Measurements from ENCODE around the gene ADAMTSL1. TPM values are rescaled to one million over a fixed set of nuclear protein-coding genes. Genes with fewer than 3 reads are reported as not detected.

The ADAMTSL1 gene
- total RNA-seq, 8 experiments from 2014 or later, result 5.3 to 87.8 (median 11.5) TPM

GRCh38 chr9:18799428-18799827 is 325.5 kb downstream of the ADAMTSL1 start:
- in situ Hi-C loops (cut with MboI; ENCODE audit: low pct_unique_long_range_greater_than_20kb in 2 of 9, low sequenced_read_pairs in 9 of 9, unreplicated experiment in 9 of 9), result no loop called here
- H3K4me1 ChIP-seq (replicated peaks in 1 of 2), result peaks cover 3 to 5% of the 10 kb centered on the region in 2 donors
- no peak overlapping the region for H3K27ac ChIP-seq
- WGBS, 10 experiments, result 20 to 89% (median 58%) methylated on average over 1 to 2 of the region's 2 CpGs; no CpG with 5 or more reads in 1 of the 10 experiments
- no peak overlapping the region for H3K4me3 ChIP-seq
- peak in 7 of 8 experiments; percentile 49 to 82 (median 69) for ATAC-seq (replicated peaks in 6 of 8)

- WGBS, 10 experiments, result 83 to 100% (median 100%) methylated on average over 1 to 4 of the region's 4 CpGs; no CpG with 5 or more reads in 3 of the 10 experiments
- no peak overlapping the region for H3K27ac ChIP-seq
- in situ Hi-C loops (cut with MboI; ENCODE audit: low pct_unique_long_range_greater_than_20kb in 2 of 9, low sequenced_read_pairs in 9 of 9, unreplicated experiment in 9 of 9), result no loop called here
- no peak for ATAC-seq (replicated peaks in 6 of 8)
- no peak overlapping the region for H3K4me3 ChIP-seq
- peaks cover 3 to 5% of the 10 kb centered on the region in 2 donors for H3K4me1 ChIP-seq (replicated peaks in 1 of 2)
These were observed 326.6 kb downstream of the ADAMTSL1 start for GRCh38 chr9:18800579-18800978.

DNA sequence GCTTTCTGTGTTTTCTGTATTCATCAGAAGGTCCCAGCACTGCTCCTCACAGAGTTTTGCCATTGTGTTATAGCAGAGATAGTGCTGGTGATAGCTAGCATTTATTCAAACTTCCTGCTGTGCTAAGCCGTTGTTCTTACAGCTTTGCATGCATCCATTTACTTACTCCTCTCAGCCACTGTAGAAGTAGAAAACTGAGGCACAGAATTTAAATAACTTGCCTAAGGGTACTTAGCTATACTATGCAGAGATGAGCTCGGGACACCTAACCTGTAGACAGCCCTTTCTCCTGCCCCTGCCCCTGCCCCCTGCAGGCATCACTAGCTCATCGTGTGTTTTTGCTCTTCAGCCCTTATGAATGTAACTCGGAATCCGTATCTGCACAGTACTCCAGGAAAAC is 331.4 kb downstream of the ADAMTSL1 start:
- in situ Hi-C loops (cut with MboI; ENCODE audit: low pct_unique_long_range_greater_than_20kb in 2 of 9, low sequenced_read_pairs in 9 of 9, unreplicated experiment in 9 of 9), result no loop called here
- WGBS, 10 experiments, result 49 to 100% (median 83%) methylated on average over 1 to 5 of the region's 5 CpGs; no CpG with 5 or more reads in 3 of the 10 experiments
- peaks cover 0 to 3% of the 10 kb centered on the region in 2 donors for H3K4me1 ChIP-seq (replicated peaks in 1 of 2)
- H3K4me3 ChIP-seq, result no peak overlapping the region
- H3K27ac ChIP-seq, result no peak overlapping the region
- ATAC-seq (replicated peaks in 6 of 8), result no peak

DNA sequence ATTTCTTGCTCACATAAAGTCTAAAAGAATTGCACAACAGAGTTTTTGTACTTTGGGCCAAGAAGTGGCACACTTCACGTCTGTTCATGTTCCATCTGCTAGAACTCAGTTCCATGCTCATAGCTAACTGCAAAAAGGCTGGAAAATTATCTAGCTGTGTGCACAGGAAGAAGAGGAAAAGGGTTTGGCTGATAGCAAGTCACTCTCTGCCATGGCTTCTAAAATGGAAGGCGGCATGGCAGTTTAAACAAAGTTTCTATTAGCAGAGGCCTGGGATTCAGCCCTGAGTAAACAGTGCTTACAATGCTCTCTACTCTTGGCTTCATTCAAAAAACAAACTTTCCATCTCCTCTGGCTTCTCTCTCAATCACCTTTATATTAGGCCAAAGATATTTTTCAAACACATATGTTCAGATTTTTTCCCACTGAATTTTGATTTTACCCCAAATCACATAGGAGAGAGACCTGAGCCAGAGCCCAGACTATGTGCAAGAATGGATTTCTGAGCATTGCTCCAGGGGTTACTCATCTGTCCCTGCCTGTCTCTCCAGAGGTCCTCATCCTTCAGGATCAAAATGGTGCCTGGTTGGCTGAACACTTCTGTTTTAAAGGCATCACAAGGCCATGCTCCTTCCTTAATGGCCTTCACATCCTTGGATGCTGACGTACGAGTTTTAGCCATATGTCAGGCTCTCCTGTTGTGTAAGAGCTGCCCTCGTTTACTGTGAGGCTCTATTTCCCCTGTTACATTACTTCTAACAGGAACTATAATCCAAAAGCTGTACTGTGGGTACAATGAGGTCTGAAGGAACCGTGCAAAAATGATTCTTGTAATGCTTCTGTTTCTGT is 332.5 kb downstream of the ADAMTSL1 start:
- Histone ChIP-seq H3K4me1 (replicated peaks in 1 of 2) (peaks cover 0 to 3% of the 10 kb centered on the region in 2 donors), H3K27ac (no peak overlapping the region), H3K4me3 (no peak overlapping the region)
- in situ Hi-C loops (cut with MboI; ENCODE audit: low pct_unique_long_range_greater_than_20kb in 2 of 9, low sequenced_read_pairs in 9 of 9, unreplicated experiment in 9 of 9), result no loop called here
- ATAC-seq (replicated peaks in 6 of 8), result peak in 2 of 8 experiments; percentile 28 to 94
- WGBS, 10 experiments, result 60 to 86% (median 79%) methylated on average over 1 to 6 of the region's 6 CpGs; no CpG with 5 or more reads in 1 of the 10 experiments

DNA sequence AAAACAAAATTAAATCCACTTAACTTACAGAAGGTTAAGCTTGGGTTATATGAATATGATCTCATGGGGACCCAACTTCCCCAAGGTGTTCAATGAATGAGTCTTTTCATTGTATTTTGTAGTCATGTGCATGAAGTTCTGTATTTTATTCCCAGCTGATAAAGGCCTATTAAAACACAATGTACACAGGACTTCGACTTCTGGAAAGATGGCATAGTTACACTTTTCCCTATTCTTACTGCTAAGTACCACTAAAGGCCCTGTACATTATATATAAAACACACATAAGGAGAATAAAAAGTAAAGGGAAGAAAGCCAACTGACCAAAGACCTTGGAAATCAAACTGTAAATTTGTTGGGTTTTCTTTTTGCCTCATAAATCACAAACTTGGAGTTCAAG is 336.6 kb downstream of the ADAMTSL1 start:
- H3K27ac ChIP-seq, result no peak overlapping the region
- no peak overlapping the region for H3K4me3 ChIP-seq
- in situ Hi-C loops (cut with MboI; ENCODE audit: low pct_unique_long_range_greater_than_20kb in 2 of 9, low sequenced_read_pairs in 9 of 9, unreplicated experiment in 9 of 9), result no loop called here
- 64 to 100% (median 91%) methylated on average over 1 of the region's 1 CpG; no CpG with 5 or more reads in 5 of the 10 experiments for WGBS, 10 experiments
- no peak for ATAC-seq (replicated peaks in 6 of 8)
- H3K4me1 ChIP-seq (replicated peaks in 1 of 2), result peaks cover 0 to 3% of the 10 kb centered on the region in 2 donors

GRCh38 chr9:18811171-18811570 is 337.2 kb downstream of the ADAMTSL1 start:
- WGBS, 10 experiments, result 63 to 100% (median 80%) methylated on average over 1 of the region's 2 CpGs; no CpG with 5 or more reads in 6 of the 10 experiments
- Histone ChIP-seq H3K4me1 (replicated peaks in 1 of 2) (peaks cover 0 to 3% of the 10 kb centered on the region in 2 donors), H3K27ac (no peak overlapping the region), H3K4me3 (no peak overlapping the region)
- in situ Hi-C loops (cut with MboI; ENCODE audit: low pct_unique_long_range_greater_than_20kb in 2 of 9, low sequenced_read_pairs in 9 of 9, unreplicated experiment in 9 of 9), result no loop called here
- no peak for ATAC-seq (replicated peaks in 6 of 8)

GRCh38 chr9:18819418-18819817 is 345.5 kb downstream of the ADAMTSL1 start:
- Histone ChIP-seq H3K4me3 (no peak overlapping the region), H3K4me1 (replicated peaks in 1 of 2) (no peaks in the 10 kb centered on the region), H3K27ac (no peak overlapping the region)
- in situ Hi-C loops (cut with MboI; ENCODE audit: low pct_unique_long_range_greater_than_20kb in 2 of 9, low sequenced_read_pairs in 9 of 9, unreplicated experiment in 9 of 9), result no loop called here
- ATAC-seq (replicated peaks in 6 of 8), result no peak
- WGBS, 10 experiments, result 60 to 100% (median 82%) methylated on average over 1 to 3 of the region's 3 CpGs; no CpG with 5 or more reads in 2 of the 10 experiments

GRCh38 chr9:18820566-18821095 is 346.7 kb downstream of the ADAMTSL1 start:
- H3K4me3 ChIP-seq, result no peak overlapping the region
- ATAC-seq (replicated peaks in 6 of 8), result no peak
- 74 to 100% (median 100%) methylated on average over 1 to 3 of the region's 3 CpGs for WGBS, 10 experiments
- H3K27ac ChIP-seq, result no peak overlapping the region
- H3K4me1 ChIP-seq (replicated peaks in 1 of 2), result no peaks in the 10 kb centered on the region
- in situ Hi-C loops (cut with MboI; ENCODE audit: low pct_unique_long_range_greater_than_20kb in 2 of 9, low sequenced_read_pairs in 9 of 9, unreplicated experiment in 9 of 9), result no loop called here

DNA sequence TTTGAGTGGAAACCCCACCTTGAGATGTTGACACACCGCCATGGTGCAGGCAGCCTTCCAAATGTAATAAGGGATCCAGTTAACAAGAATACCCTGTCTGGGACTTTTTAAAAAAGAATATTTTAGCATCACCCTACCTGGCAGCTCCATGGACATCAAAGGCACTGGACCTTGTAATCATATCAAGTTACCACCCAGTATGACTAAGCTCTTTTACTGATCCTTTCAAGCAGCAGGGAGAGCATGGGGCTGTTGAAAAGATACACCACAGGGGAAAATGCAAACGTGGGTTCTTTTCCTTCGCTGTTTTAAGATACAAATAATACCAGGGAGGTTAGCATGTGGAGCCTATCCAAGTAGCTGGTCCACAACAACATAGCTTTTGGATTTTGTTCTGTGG is 347.8 kb downstream of the ADAMTSL1 start:
- WGBS, 10 experiments, result 25 to 100% (median 58%) methylated on average over 1 to 3 of the region's 3 CpGs; no CpG with 5 or more reads in 4 of the 10 experiments
- Histone ChIP-seq H3K4me3 (no peak overlapping the region), H3K4me1 (replicated peaks in 1 of 2) (no peaks in the 10 kb centered on the region), H3K27ac (no peak overlapping the region)
- in situ Hi-C loops (cut with MboI; ENCODE audit: low pct_unique_long_range_greater_than_20kb in 2 of 9, low sequenced_read_pairs in 9 of 9, unreplicated experiment in 9 of 9), result no loop called here
- peak in 2 of 8 experiments; percentile 28 for ATAC-seq (replicated peaks in 6 of 8)

DNA sequence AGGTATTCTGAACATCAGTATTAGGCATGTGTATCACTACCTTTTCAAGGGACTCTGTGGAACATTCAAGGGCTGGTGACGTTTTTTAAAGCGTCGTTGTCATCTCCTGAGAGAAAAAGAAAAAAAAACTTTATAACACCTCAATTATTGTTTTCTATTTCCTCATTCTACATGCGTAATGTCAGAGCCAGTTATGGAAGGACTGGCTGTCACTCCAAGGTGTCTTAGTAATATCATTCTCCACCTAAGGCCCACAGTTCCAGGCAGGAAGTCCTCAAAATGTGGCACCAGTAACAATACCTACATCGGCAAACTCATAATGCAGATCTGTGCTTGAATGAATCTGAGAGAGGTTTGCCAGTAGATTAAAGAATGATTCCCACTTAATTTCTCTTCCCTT is 348.9 kb downstream of the ADAMTSL1 start:
- in situ Hi-C loops (cut with MboI; ENCODE audit: low pct_unique_long_range_greater_than_20kb in 2 of 9, low sequenced_read_pairs in 9 of 9, unreplicated experiment in 9 of 9), result no loop called here
- no peak for ATAC-seq (replicated peaks in 6 of 8)
- H3K4me3 ChIP-seq, result no peak overlapping the region
- no peaks in the 10 kb centered on the region for H3K4me1 ChIP-seq (replicated peaks in 1 of 2)
- 79 to 100% (median 90%) methylated on average over 1 to 5 of the region's 5 CpGs for WGBS, 10 experiments
- H3K27ac ChIP-seq, result no peak overlapping the region

DNA sequence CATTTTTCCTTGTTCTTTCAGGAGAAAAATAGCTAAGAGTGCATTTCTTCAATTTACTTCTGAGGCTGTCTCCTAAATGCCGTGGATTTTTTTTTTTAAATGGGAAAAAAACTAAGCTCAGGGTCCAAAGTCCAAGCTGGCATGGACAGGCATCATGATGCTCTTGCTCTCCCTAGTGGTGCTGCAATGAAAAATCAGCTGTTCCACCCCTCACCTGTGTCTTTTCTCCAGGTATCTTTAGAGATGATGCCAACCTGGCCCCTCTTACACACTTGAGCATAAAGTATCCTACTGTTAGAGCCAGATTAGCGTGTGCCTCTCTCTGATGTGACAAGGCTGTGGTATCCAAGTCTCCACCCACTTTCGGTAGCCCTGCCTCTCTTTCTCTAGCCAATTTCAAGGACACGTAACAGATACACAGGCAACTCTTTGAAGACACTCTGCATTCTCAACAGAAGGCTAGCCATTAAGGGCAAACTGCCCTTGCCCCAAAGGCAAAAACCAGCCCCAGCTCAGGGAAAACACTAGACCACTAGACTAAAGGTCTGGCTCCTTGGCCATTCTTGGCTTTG is 350.2 kb downstream of the ADAMTSL1 start:
- in situ Hi-C loops (cut with MboI; ENCODE audit: low pct_unique_long_range_greater_than_20kb in 2 of 9, low sequenced_read_pairs in 9 of 9, unreplicated experiment in 9 of 9), result no loop called here
- ATAC-seq (replicated peaks in 6 of 8), result peak in 1 of 8 experiments; percentile 53
- WGBS, 10 experiments, result 60 to 97% (median 79%) methylated on average over 1 to 4 of the region's 4 CpGs; no CpG with 5 or more reads in 2 of the 10 experiments
- Histone ChIP-seq H3K4me1 (replicated peaks in 1 of 2) (no peaks in the 10 kb centered on the region), H3K4me3 (no peak overlapping the region), H3K27ac (no peak overlapping the region)

GRCh38 chr9:18825656-18826170 is 351.8 kb downstream of the ADAMTSL1 start:
- in situ Hi-C loops (cut with MboI; ENCODE audit: low pct_unique_long_range_greater_than_20kb in 2 of 9, low sequenced_read_pairs in 9 of 9, unreplicated experiment in 9 of 9), result no loop called here
- H3K4me3 ChIP-seq, result no peak overlapping the region
- no peak for ATAC-seq (replicated peaks in 6 of 8)
- 87 to 100% (median 98%) methylated on average over 1 to 3 of the region's 3 CpGs; no CpG with 5 or more reads in 2 of the 10 experiments for WGBS, 10 experiments
- H3K27ac ChIP-seq, result no peak overlapping the region
- no peaks in the 10 kb centered on the region for H3K4me1 ChIP-seq (replicated peaks in 1 of 2)

DNA sequence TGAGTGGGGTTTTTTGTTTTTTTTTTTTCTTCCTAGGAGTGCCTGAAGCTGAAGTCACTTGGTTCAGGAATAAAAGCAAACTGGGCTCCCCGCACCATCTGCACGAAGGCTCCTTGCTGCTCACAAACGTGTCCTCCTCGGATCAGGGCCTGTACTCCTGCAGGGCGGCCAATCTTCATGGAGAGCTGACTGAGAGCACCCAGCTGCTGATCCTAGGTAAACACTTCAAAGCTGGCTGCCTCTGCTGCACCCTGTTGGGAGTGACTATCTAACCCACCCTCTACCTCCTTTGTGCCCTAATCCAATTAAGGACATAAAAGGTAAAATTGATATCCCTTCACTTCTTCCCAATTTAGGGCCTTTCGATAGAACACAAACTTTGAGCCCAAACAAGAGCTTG is 352.3 kb downstream of the ADAMTSL1 start:
- in situ Hi-C loops (cut with MboI; ENCODE audit: low pct_unique_long_range_greater_than_20kb in 2 of 9, low sequenced_read_pairs in 9 of 9, unreplicated experiment in 9 of 9), result no loop called here
- Histone ChIP-seq H3K4me3 (no peak overlapping the region), H3K4me1 (replicated peaks in 1 of 2) (no peaks in the 10 kb centered on the region), H3K27ac (no peak overlapping the region)
- 60 to 100% (median 80%) methylated on average over 1 to 6 of the region's 6 CpGs; no CpG with 5 or more reads in 1 of the 10 experiments for WGBS, 10 experiments
- no peak for ATAC-seq (replicated peaks in 6 of 8)
